GM19035 (cell line): ENCODE results near the gene NOS1.
"Not testable (repeated sequence)": the region's sequence is repeated elsewhere in the genome, so short reads cannot be mapped to it uniquely, and the experiment has no call there.

Source experiments
- ATAC-seq: cut with Tn5 transposase; IDR thresholded peaks from one replicate; pipeline ENCODE4 v1.9.1; 2021; ENCODE audit not compliant: unreplicated experiment

The NOS1 gene

GRCh38 chr12:117361347-117361751, at the start of gene NOS1:
Gene NOS1, minus strand, starts transcription at chr12:117361626. Its CDS starts 30,557 bp downstream, at chr12:117331069.
- no peak for ATAC-seq

- no peak for ATAC-seq
Observed at GRCh38 chr12:117409286-117409685, 47.9 kb upstream of the NOS1 start.

GRCh38 chr12:117408161-117408791, 46.9 kb upstream of the NOS1 start:
- no peak for ATAC-seq

GRCh38 chr12:117404940-117405339, 43.5 kb upstream of the NOS1 start:
- no peak for ATAC-seq

GRCh38 chr12:117404203-117404853, 42.9 kb upstream of the NOS1 start:
- ATAC-seq, result no peak

GRCh38 chr12:117403586-117404139, 42.2 kb upstream of the NOS1 start:
- ATAC-seq, result no peak

GRCh38 chr12:117402363-117402762, 40.9 kb upstream of the NOS1 start:
- ATAC-seq, result no peak

GRCh38 chr12:117400912-117401311, 39.5 kb upstream of the NOS1 start:
- ATAC-seq, result no peak

GRCh38 chr12:117398482-117398881, 37.1 kb upstream of the NOS1 start:
- ATAC-seq, result not testable (repeated sequence)

- ATAC-seq, result no peak
Observed at GRCh38 chr12:117395766-117396165, 34.3 kb upstream of the NOS1 start.

- no peak for ATAC-seq
Observed at GRCh38 chr12:117394491-117394890, 33.1 kb upstream of the NOS1 start.

- ATAC-seq, result no peak
Observed at GRCh38 chr12:117393656-117394055, 32.2 kb upstream of the NOS1 start.

GRCh38 chr12:117390866-117391265, 29.4 kb upstream of the NOS1 start:
- no peak for ATAC-seq

GRCh38 chr12:117388951-117389446, 27.6 kb upstream of the NOS1 start:
- no peak for ATAC-seq

- no peak for ATAC-seq
Observed at GRCh38 chr12:117387832-117388231, 26.4 kb upstream of the NOS1 start.

GRCh38 chr12:117384735-117385134, 23.3 kb upstream of the NOS1 start:
- no peak for ATAC-seq

- ATAC-seq, result no peak
Observed at GRCh38 chr12:117380083-117380482, 18.7 kb upstream of the NOS1 start.

- no peak for ATAC-seq
Observed at GRCh38 chr12:117377758-117378157, 16.3 kb upstream of the NOS1 start.

GRCh38 chr12:117370588-117370987, 9.2 kb upstream of the NOS1 start:
- no peak for ATAC-seq

GRCh38 chr12:117370000-117370399, 8.6 kb upstream of the NOS1 start:
- not testable (repeated sequence) for ATAC-seq

- ATAC-seq, result no peak
Observed at GRCh38 chr12:117367006-117367638, 5.7 kb upstream of the NOS1 start.
